ENCODE measurements around the gene PXK. TPM values are rescaled to one million over a fixed set of nuclear protein-coding genes. Genes with fewer than 3 reads are reported as not detected.

Gene PXK
- polyA plus RNA-seq, 3 donors = 31.5 to 54.0 (median 52.9) TPM

GRCh38 chr3:58459160-58459559 is 126.5 kb downstream of the PXK start:
- Histone ChIP-seq H4K20me1 (ENCODE audit: insufficient read depth, low read length) (no peaks in the 10 kb centered on the region), H3K27ac (ENCODE audit: low read depth in 1 of 2, low read length in 2 of 2) (no peak overlapping the region), H3K4me2 (replicated peaks; ENCODE audit: extremely low read depth, low read length, poor library complexity, severe bottlenecking) (no peak overlapping the region), H3K27me3 (ENCODE audit: control insufficient read depth in 2 of 2, insufficient read depth in 2 of 2, low read length in 2 of 2) (no peaks in the 10 kb centered on the region), H3K9me3 (replicated peaks in 1 of 2; ENCODE audit: control insufficient read depth in 1 of 2, insufficient read depth in 1 of 2, low read length in 2 of 2) (peaks cover 18 to 20% of the 10 kb centered on the region in 2 donors), H3K4me1 (ENCODE audit: control insufficient read depth in 1 of 2, insufficient read depth in 2 of 2, low read length in 2 of 2) (peaks cover 14% of the 10 kb centered on the region in 2 donors), H3K9ac (ENCODE audit: insufficient read depth, low read length, poor library complexity, severe bottlenecking) (no peak overlapping the region), H3K36me3 (replicated peaks in 1 of 2; ENCODE audit: control insufficient read depth in 1 of 2, insufficient read depth in 2 of 2, low read length in 2 of 2) (no peaks in the 10 kb centered on the region), H3K4me3 (replicated peaks in 1 of 3; ENCODE audit: low read depth in 2 of 3, low read length in 3 of 3) (no peak overlapping the region), H2AFZ (ENCODE audit: insufficient read depth, low read depth, low read length, poor library complexity, severe bottlenecking) (no peak overlapping the region), H3K79me2 (ENCODE audit: insufficient read depth, low read length) (no peaks in the 10 kb centered on the region)
- no peak for DNase-seq
- H3K9me3 Mint-ChIP-seq = peaks cover 7 to 29% (median 27%) of the 10 kb centered on the region in 7 donors
- no CpG with 5 or more reads among the region's 4 CpGs for WGBS (ENCODE audit: insufficient coverage)
- TF ChIP-seq, protein P1, sequence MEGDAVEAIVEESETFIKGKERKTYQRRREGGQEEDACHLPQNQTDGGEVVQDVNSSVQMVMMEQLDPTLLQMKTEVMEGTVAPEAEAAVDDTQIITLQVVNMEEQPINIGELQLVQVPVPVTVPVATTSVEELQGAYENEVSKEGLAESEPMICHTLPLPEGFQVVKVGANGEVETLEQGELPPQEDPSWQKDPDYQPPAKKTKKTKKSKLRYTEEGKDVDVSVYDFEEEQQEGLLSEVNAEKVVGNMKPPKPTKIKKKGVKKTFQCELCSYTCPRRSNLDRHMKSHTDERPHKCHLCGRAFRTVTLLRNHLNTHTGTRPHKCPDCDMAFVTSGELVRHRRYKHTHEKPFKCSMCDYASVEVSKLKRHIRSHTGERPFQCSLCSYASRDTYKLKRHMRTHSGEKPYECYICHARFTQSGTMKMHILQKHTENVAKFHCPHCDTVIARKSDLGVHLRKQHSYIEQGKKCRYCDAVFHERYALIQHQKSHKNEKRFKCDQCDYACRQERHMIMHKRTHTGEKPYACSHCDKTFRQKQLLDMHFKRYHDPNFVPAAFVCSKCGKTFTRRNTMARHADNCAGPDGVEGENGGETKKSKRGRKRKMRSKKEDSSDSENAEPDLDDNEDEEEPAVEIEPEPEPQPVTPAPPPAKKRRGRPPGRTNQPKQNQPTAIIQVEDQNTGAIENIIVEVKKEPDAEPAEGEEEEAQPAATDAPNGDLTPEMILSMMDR (IDR thresholded peaks at IDR 0.05) = no peak
- no peak overlapping the region for H3K4me3 Mint-ChIP-seq
- peaks cover 1 to 5% (median 5%) of the 10 kb centered on the region in 3 donors for H3K27me3 Mint-ChIP-seq (ENCODE audit: low read depth in 3 of 3)
- peaks cover 2 to 3% of the 10 kb centered on the region in 2 donors for H3K36me3 Mint-ChIP-seq
- peaks cover 14% of the 10 kb centered on the region for H3K4me1 Mint-ChIP-seq
- intact Hi-C loops (cut with micrococcal nuclease) = loop anchor here in 1 of 2 donors (5.0 kb wide), 1 partner anchor 33 kb away; the partner anchor contains the start of gene KCTD6
- no peak overlapping the region for H3K27ac Mint-ChIP-seq

- Mint-ChIP-seq H3K27me3 (ENCODE audit: low read depth in 3 of 3) (peaks cover 0 to 5% (median 2%) of the 10 kb centered on the region in 3 donors), H3K36me3 (no peaks in the 10 kb centered on the region), H3K9me3 (peaks cover 0 to 2% (median 0%) of the 10 kb centered on the region in 7 donors), H3K4me1 (peaks cover 16% of the 10 kb centered on the region), H3K27ac (peak overlapping the region in 4 of 7 donors; percentile 3 to 85 (median 40)), H3K4me3 (no peak overlapping the region)
- H3K4me1 ChIP-seq (ENCODE audit: control insufficient read depth in 1 of 2, insufficient read depth in 2 of 2, low read length in 2 of 2) = peaks cover 14% of the 10 kb centered on the region in 2 donors
- H3K9ac ChIP-seq (ENCODE audit: insufficient read depth, low read length, poor library complexity, severe bottlenecking) = no peak overlapping the region
- TF ChIP-seq, protein P1 (IDR thresholded peaks at IDR 0.05) = no peak
- H4K20me1 ChIP-seq (ENCODE audit: insufficient read depth, low read length) = no peaks in the 10 kb centered on the region
- H3K79me2 ChIP-seq (ENCODE audit: insufficient read depth, low read length) = no peaks in the 10 kb centered on the region
- no peaks in the 10 kb centered on the region for H3K36me3 ChIP-seq (replicated peaks in 1 of 2; ENCODE audit: control insufficient read depth in 1 of 2, insufficient read depth in 2 of 2, low read length in 2 of 2)
- no peak for DNase-seq
- no peak overlapping the region for H3K4me2 ChIP-seq (replicated peaks; ENCODE audit: extremely low read depth, low read length, poor library complexity, severe bottlenecking)
- peak overlapping the region in 1 of 3 experiments; percentile 55 for H3K4me3 ChIP-seq (replicated peaks in 1 of 3; ENCODE audit: low read depth in 2 of 3, low read length in 3 of 3)
- H3K27me3 ChIP-seq (ENCODE audit: control insufficient read depth in 2 of 2, insufficient read depth in 2 of 2, low read length in 2 of 2) = no peaks in the 10 kb centered on the region
- intact Hi-C loops (cut with micrococcal nuclease) = loop anchor here (2.0 to 5.0 kb wide), 2 partner anchors 69 to 70 kb away; no protein-coding TSS in a partner anchor
- no peaks in the 10 kb centered on the region for H3K9me3 ChIP-seq (replicated peaks in 1 of 2; ENCODE audit: control insufficient read depth in 1 of 2, insufficient read depth in 1 of 2, low read length in 2 of 2)
- peak overlapping the region; percentile 36 for H2AFZ ChIP-seq (ENCODE audit: insufficient read depth, low read depth, low read length, poor library complexity, severe bottlenecking)
- no peak overlapping the region for H3K27ac ChIP-seq (ENCODE audit: low read depth in 1 of 2, low read length in 2 of 2)
- 91% methylated on average over 4 of the region's 4 CpGs for WGBS (ENCODE audit: insufficient coverage)
Measured at GRCh38 chr3:58462829-58463180, 130.1 kb downstream of the PXK start.
